DND-41 (cell line): Measurements from ENCODE around the gene WDR70.

Experiments used
- ATAC-seq: fragments of 200-7000 bp; cut with Tn5 transposase; 3 replicates; pipeline ENCODE4 v1.9.1; 2021; ENCODE audit warnings: low read depth; ENCODE audit not compliant: insufficient read depth
- DNase-seq: peaks from one replicate; pipeline ENCODE4 v3.0.0-alpha.2; 2020
- H2AFZ ChIP-seq: 2 replicates; pipeline ENCODE4 v1.6.0; 2012; ENCODE audit warnings: low read depth, low read length
- H3K27ac ChIP-seq: 2 replicates; pipeline ENCODE4 v1.5.1; 2012; ENCODE audit warnings: low read length, inconsistent platforms
- H3K27me3 ChIP-seq: fragments of 200-600 bp; sonication (generic); 2 replicates; pipeline ENCODE4 v1.6.0; 2012; ENCODE audit warnings: low read length, mild to moderate bottlenecking, inconsistent platforms; ENCODE audit not compliant: insufficient read depth, poor library complexity
- H3K36me3 ChIP-seq: 2 replicates; pipeline ENCODE4 v1.5.1; 2012; ENCODE audit warnings: low read length, inconsistent platforms; ENCODE audit not compliant: insufficient read depth
- H3K4me1 ChIP-seq: 2 replicates; pipeline ENCODE4 v1.5.1; 2012; ENCODE audit warnings: mild to moderate bottlenecking, low read length; ENCODE audit not compliant: insufficient read depth
- H3K4me2 ChIP-seq: 2 replicates; pipeline ENCODE4 v1.6.0; 2012; ENCODE audit warnings: mild to moderate bottlenecking, moderate library complexity, low read length, inconsistent platforms; ENCODE audit not compliant: insufficient read depth
- H3K4me3 ChIP-seq, 2 experiments: fragments of 200-600 bp in 1 of 2; shearing (Covaris generic) in 1 of 2; 2 replicates each; pipeline ENCODE4 v1.5.1; 2012 to 2016; ENCODE audit warnings: inconsistent platforms in 2 of 2, low read length in 2 of 2, mild to moderate bottlenecking in 2 of 2, low read depth in 1 of 2, moderate library complexity in 1 of 2
- H3K79me2 ChIP-seq: 2 replicates; pipeline ENCODE4 v1.6.0; 2012; ENCODE audit warnings: low read length, inconsistent platforms; ENCODE audit not compliant: insufficient read depth
- H3K9ac ChIP-seq: 2 replicates; pipeline ENCODE4 v1.6.0; 2012; ENCODE audit warnings: low read depth, mild to moderate bottlenecking, inconsistent platforms, low read length, moderate library complexity
- H3K9me3 ChIP-seq: 2 replicates; pipeline ENCODE4 v1.5.1; 2012; ENCODE audit warnings: low read length, moderate library complexity, mild to moderate bottlenecking, inconsistent platforms; ENCODE audit not compliant: insufficient read depth, severe bottlenecking
- H4K20me1 ChIP-seq: 2 replicates; pipeline ENCODE4 v1.6.0; 2012; ENCODE audit warnings: low read length; ENCODE audit not compliant: insufficient read depth
- CTCF ChIP-seq: IDR thresholded peaks from 2 replicates; pipeline ENCODE4 v1.5.1; 2012; ENCODE audit warnings: borderline replicate concordance, low read length, moderate library complexity, mild to moderate bottlenecking; ENCODE audit not compliant: poor library complexity, severe bottlenecking; ENCODE audit errors: extremely low read depth
- EZH2 ChIP-seq: IDR thresholded peaks from 3 replicates; pipeline ENCODE4 v1.6.1; 2012; ENCODE audit warnings: borderline replicate concordance, low read depth, mild to moderate bottlenecking, moderate library complexity, low read length, inconsistent platforms; ENCODE audit not compliant: severe bottlenecking

The WDR70 gene

GRCh38 chr5:37742111-37742510 lies 363.0 kb downstream of the WDR70 start:
- Histone ChIP-seq H3K9me3 (peaks cover 2% of the 10 kb centered on the region), H3K4me2 (no peak overlapping the region), H3K4me1 (0 out of 2 replicates have a peak, but pooled peaks cover 2% of the 10 kb centered on the region), H3K79me2 (no peaks in the 10 kb centered on the region), H3K4me3 (no peak overlapping the region), H4K20me1 (no peaks in the 10 kb centered on the region), H3K9ac (no peak overlapping the region), H2AFZ (no peak overlapping the region), H3K27ac (no peak overlapping the region), H3K27me3 (no peaks in the 10 kb centered on the region), H3K36me3 (peaks cover 12% of the 10 kb centered on the region)
- no peak for TF ChIP-seq EZH2
- DNase-seq = no peak
- ATAC-seq = no peak

- H2AFZ ChIP-seq = no peak overlapping the region
- DNase-seq = no peak
- no peaks in the 10 kb centered on the region for H4K20me1 ChIP-seq
- H3K79me2 ChIP-seq = no peaks in the 10 kb centered on the region
- no peaks in the 10 kb centered on the region for H3K27me3 ChIP-seq
- no peaks in the 10 kb centered on the region for H3K4me1 ChIP-seq
- ATAC-seq = no peak
- H3K4me2 ChIP-seq = no peak overlapping the region
- peaks cover 5% of the 10 kb centered on the region; the same call in 1 of the 2 replicates for H3K36me3 ChIP-seq
- no peak overlapping the region for H3K9ac ChIP-seq
- no peak overlapping the region for H3K4me3 ChIP-seq
- H3K27ac ChIP-seq = no peak overlapping the region
- TF ChIP-seq EZH2 (no peak), CTCF (no peak)
- no peaks in the 10 kb centered on the region for H3K9me3 ChIP-seq
Observed at GRCh38 chr5:37751227-37751626, 372.1 kb downstream of the WDR70 start.

- Histone ChIP-seq H4K20me1 (no peaks in the 10 kb centered on the region), H3K36me3 (peaks cover 5% of the 10 kb centered on the region; the same call in 1 of the 2 replicates), H3K27me3 (no peaks in the 10 kb centered on the region), H3K79me2 (no peaks in the 10 kb centered on the region), H3K4me2 (no peak overlapping the region), H3K9me3 (no peaks in the 10 kb centered on the region), H3K27ac (no peak overlapping the region), H2AFZ (no peak overlapping the region), H3K4me1 (no peaks in the 10 kb centered on the region), H3K9ac (no peak overlapping the region), H3K4me3 (no peak overlapping the region)
- ATAC-seq (no peak), DNase-seq (no peak)
- TF ChIP-seq EZH2 = no peak
- no peak for TF ChIP-seq CTCF
Observed at GRCh38 chr5:37754976-37755375, 375.9 kb downstream of the WDR70 start.

GRCh38 chr5:37755581-37755980 lies 376.5 kb downstream of the WDR70 start:
- no peak overlapping the region for H3K27ac ChIP-seq
- no peak for TF ChIP-seq CTCF
- no peak for TF ChIP-seq EZH2

More at GRCh38 chr5:37755581-37755980, 376.5 kb downstream of the WDR70 start:
- no peak overlapping the region for H3K4me2 ChIP-seq
- H3K36me3 ChIP-seq = peaks cover 5% of the 10 kb centered on the region; the same call in 1 of the 2 replicates
- H2AFZ ChIP-seq = no peak overlapping the region
- no peaks in the 10 kb centered on the region for H3K9me3 ChIP-seq
- DNase-seq (no peak), ATAC-seq (no peak)
- no peak overlapping the region for H3K4me3 ChIP-seq
- H4K20me1 ChIP-seq = no peaks in the 10 kb centered on the region
- H3K4me1 ChIP-seq = no peaks in the 10 kb centered on the region
- no peaks in the 10 kb centered on the region for H3K27me3 ChIP-seq
- no peak overlapping the region for H3K9ac ChIP-seq
- no peaks in the 10 kb centered on the region for H3K79me2 ChIP-seq
